Measurements from ENCODE around the gene DNAH6.

The DNAH6 gene

DNA sequence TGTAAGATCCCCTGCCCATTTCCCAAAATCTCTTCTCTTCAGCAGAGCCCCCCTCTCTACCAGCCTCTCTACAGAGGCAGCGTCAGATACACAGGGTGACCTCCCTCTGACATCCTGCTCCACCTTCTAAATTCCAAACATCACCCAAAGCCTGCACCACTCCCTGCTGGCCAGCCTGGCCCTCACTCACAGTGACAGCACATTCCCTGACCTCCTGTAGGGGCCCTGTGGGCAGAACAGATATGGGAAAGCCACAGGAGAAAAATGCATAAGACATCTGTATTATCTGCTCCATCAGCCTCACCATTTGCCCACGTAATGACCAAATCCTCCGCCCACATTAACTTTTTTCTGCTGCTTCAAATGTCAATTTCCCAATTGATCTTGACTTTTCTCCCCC is 324.0 kb downstream of the DNAH6 start:
- TF ChIP-seq, protein P1, sequence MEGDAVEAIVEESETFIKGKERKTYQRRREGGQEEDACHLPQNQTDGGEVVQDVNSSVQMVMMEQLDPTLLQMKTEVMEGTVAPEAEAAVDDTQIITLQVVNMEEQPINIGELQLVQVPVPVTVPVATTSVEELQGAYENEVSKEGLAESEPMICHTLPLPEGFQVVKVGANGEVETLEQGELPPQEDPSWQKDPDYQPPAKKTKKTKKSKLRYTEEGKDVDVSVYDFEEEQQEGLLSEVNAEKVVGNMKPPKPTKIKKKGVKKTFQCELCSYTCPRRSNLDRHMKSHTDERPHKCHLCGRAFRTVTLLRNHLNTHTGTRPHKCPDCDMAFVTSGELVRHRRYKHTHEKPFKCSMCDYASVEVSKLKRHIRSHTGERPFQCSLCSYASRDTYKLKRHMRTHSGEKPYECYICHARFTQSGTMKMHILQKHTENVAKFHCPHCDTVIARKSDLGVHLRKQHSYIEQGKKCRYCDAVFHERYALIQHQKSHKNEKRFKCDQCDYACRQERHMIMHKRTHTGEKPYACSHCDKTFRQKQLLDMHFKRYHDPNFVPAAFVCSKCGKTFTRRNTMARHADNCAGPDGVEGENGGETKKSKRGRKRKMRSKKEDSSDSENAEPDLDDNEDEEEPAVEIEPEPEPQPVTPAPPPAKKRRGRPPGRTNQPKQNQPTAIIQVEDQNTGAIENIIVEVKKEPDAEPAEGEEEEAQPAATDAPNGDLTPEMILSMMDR (IDR thresholded peaks at IDR 0.05; ENCODE audit: low read depth, low read length, missing control alignments) = no peak
- no peak for DNase-seq (ENCODE audit: extremely low read depth, low read depth)
- no peak overlapping the region for H3K4me3 ChIP-seq (replicated peaks; ENCODE audit: low read depth, low read length)

DNA sequence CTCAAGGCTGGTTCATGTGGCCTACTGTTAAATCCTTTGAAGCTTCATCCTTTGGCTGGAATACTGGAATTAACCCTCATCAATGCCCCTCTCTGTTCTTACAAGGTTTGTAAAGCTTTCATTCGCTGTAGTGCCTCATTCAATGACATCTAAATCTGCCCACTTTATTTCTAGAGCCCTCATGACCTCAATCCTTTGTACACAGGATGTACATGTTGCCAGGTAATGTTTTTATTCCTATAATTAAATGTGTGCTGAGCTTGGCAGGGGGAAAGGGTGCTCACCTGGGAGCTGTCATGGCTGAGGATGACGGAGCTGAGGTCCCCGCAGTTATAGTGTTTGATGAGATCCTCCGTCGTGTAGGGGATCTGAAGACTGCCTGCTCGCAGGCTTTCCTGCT is 325.3 kb downstream of the DNAH6 start:
- no peak for DNase-seq (ENCODE audit: extremely low read depth, low read depth)
- TF ChIP-seq, protein P1 (IDR thresholded peaks at IDR 0.05; ENCODE audit: low read depth, low read length, missing control alignments) = no peak
- no peak overlapping the region for H3K4me3 ChIP-seq (replicated peaks; ENCODE audit: low read depth, low read length)

DNA sequence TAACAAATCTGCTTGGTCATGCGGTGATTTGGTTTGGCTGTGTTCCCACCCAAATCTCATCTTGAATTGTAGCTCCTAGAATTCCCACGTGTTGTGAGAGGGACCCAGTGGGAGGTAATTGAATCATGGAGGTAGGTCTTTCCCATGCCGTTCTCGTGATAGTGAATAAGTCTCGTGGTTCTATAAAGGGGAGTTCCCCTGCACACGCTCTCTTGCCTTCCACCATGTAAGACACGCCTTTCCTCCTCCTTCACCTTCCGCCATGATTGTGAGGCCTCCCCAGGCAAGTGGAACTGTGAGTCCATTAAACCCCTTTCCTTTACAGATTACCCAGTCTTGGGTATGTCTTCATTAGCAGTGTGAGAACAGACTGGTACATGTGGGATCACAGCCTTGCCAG is 327.8 kb downstream of the DNAH6 start:
- H3K4me3 ChIP-seq (replicated peaks; ENCODE audit: low read depth, low read length) = no peak overlapping the region
- TF ChIP-seq, protein P1 (IDR thresholded peaks at IDR 0.05; ENCODE audit: low read depth, low read length, missing control alignments) = no peak
- DNase-seq (ENCODE audit: extremely low read depth, low read depth) = no peak

DNA sequence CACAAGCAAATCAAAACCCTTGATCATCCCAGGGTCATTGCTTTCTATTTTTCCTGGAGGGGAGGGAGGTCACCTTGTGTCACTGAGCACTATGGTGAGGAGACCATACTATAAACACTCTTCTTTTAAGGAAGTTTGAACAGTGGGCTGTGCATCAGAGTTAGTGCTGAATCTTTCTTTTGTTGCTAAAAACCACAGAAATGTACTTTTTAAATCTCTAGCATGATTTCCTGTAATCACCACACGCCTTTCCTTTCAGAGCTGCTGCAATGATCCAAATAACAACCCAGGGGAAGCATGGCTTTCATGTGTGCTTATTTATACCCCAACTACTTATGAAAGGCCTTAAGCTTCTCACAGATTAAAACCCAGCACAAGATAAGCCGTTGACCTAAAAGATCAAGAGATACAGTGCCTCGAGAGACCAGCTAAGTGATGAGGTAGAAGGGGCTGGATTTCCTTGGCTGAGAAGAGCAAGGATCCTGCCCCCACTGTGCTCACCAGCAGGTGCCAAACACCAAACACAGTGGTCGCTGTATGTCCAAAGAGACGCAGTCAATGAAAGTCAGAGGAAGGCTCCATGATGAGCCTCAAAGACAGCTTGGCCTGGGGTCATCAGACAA is 329.9 kb downstream of the DNAH6 start:
- DNase-seq (ENCODE audit: extremely low read depth, low read depth) = no peak
- TF ChIP-seq, protein P1 (IDR thresholded peaks at IDR 0.05; ENCODE audit: low read depth, low read length, missing control alignments) = no peak
- H3K4me3 ChIP-seq (replicated peaks; ENCODE audit: low read depth, low read length) = no peak overlapping the region

DNA sequence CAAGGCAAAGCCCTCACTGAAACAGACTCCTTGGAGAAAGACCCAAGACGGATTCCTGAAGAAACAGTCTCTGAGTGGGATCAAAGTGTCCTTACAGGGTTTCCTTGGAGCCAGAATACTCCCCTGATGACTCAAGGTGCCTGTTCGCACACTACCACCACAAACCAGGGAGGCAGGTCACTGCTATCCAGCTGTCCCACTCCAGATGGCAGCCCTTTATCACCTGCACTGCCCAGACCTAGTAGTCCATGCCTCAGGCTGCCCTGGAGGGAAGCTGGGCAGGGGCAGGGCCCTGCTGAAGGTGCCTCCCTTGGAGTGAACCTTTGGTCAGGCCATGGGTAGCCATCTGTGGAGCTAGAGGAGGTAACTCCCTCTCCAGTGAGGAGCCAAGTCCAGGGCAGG is 330.4 kb downstream of the DNAH6 start:
- TF ChIP-seq, protein P1 (IDR thresholded peaks at IDR 0.05; ENCODE audit: low read depth, low read length, missing control alignments) = no peak
- H3K4me3 ChIP-seq (replicated peaks; ENCODE audit: low read depth, low read length) = no peak overlapping the region
- DNase-seq (ENCODE audit: extremely low read depth, low read depth) = no peak

DNA sequence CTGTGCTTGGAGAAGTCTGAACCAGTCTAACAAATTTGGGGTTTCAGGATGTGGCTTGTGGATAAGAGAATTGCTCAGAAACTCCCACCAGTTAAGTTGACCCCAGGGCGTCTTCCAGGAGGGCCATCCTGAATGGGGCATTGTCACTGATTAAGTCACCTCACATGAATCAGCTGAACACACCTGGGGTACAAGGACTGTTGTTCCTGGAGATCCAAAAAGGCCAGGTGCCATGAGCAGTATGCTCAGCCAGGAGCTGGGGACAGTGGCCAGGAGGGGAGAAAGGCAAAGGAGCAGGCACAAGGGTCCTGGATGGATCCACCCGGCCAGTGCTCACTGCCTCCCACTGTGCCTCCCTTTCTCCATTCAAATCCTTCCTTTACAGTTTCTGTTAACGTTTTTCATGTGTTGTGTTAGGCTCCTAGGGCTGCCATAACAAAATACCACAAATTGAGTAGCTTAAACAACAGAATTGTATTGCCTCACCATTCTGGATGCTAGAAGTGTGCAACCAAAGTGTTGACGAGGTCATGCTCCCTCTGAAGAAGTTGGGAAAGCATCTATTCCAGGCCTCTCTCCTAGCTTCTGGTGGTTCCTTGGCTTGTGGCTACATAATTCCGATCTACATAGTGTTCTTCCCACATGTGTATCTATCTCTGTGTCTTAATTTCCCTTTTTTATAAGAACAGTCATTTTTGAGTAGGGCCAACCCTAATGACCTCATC is 331.2 kb downstream of the DNAH6 start:
- DNase-seq (ENCODE audit: extremely low read depth, low read depth) = no peak
- TF ChIP-seq, protein P1 (IDR thresholded peaks at IDR 0.05; ENCODE audit: low read depth, low read length, missing control alignments) = no peak
- no peak overlapping the region for H3K4me3 ChIP-seq (replicated peaks; ENCODE audit: low read depth, low read length)
